AG04450 (cell line): ENCODE results near the gene STIL. TPM values are rescaled to one million over a fixed set of nuclear protein-coding genes. Genes with fewer than 3 reads are reported as not detected.

Experiments used
- CTCF ChIA-PET: fragments of 300-600, 350-600 bp; formaldehyde crosslinking; extraction: SDS; loops from one replicate; lab custom pipeline; 2022; ENCODE audit warnings: antibody characterized with exemption, inconsistent platforms; lab: Charles Lee
- POLR2A ChIA-PET: fragments of 350-600 bp; formaldehyde crosslinking; extraction: SDS; loops from one replicate; lab custom pipeline; 2021; ENCODE audit warnings: antibody characterized with exemption, inconsistent platforms; lab: Yijun Ruan, JAX
- DNase-seq: peaks from one replicate; pipeline ENCODE4 v3.0.0-alpha.2; 2011; ENCODE audit warnings: low read depth, low spot score
- H3K27ac ChIP-seq: one replicate; pipeline ENCODE4 v1.5.1; 2012; ENCODE audit warnings: low read depth, low read length, control low read depth
- H3K27me3 ChIP-seq: one replicate; pipeline ENCODE4 v1.6.0; 2012; ENCODE audit warnings: low read length; ENCODE audit not compliant: control insufficient read depth, insufficient read depth
- H3K4me3 ChIP-seq: 2 replicates; pipeline ENCODE4 v1.5.1; 2011; ENCODE audit warnings: mild to moderate bottlenecking, low read depth, low read length, control low read depth
- H3K9me3 ChIP-seq: 2 replicates; pipeline ENCODE4 v1.5.1; 2012; ENCODE audit warnings: low read length; ENCODE audit not compliant: control insufficient read depth, insufficient read depth
- CTCF ChIP-seq: IDR thresholded peaks from 2 replicates; pipeline ENCODE4 v1.5.1; 2011; ENCODE audit warnings: low read depth, low read length, control low read depth, inconsistent platforms
- polyA plus RNA-seq: library from polyadenylated mRNA; depleted of rRNA; stranded (reverse); fragments of >200 nt; gene quantifications from 2 replicates; pipeline ENCODE4 v1.2.3, GENCODE V29; 2011

STIL gene
- polyA plus RNA-seq, 1 experiment, result 6.4 TPM

- TF ChIP-seq CTCF, result no peak
- POLR2A ChIA-PET, result no interaction called here
- H3K27ac ChIP-seq, result no peak overlapping the region
- no peaks in the 10 kb centered on the region for H3K27me3 ChIP-seq
- no peak overlapping the region for H3K4me3 ChIP-seq
- CTCF ChIA-PET, result interaction anchor here (0.7 to 6.5 kb wide), 5 partner anchors 11 to 458 kb away, joined by 3 to 71 read pairs (median 3); partner anchors contain the start of gene FOXD2
- DNase-seq, result no peak
- no peaks in the 10 kb centered on the region for H3K9me3 ChIP-seq
Measured at GRCh38 chr1:47252369-47252768, 61.6 kb downstream of the STIL start.

DNA sequence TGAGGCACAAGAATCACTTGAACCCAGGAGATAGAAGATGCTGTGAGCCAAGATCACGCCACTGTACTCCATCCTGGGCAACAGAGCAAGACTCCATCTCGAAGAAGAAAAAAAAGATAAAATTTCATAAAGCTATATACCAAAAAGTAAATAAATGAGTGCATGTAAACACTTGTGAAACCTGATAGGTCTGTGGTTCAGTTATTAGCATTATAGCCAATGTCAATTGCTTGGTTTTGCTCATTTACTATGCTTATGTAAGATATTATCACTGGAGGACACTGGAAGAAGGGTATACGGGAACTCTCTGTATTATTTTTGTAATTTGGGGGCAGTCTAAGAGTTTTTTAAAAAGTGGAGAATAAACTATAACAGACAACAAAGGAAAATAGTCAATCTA lies 64.2 kb downstream of the STIL start:
- TF ChIP-seq CTCF, result no peak
- Histone ChIP-seq H3K27me3 (no peaks in the 10 kb centered on the region), H3K9me3 (no peaks in the 10 kb centered on the region), H3K4me3 (no peak overlapping the region), H3K27ac (no peak overlapping the region)
- DNase-seq, result no peak
- CTCF ChIA-PET, result interaction anchor here (1.0 to 6.5 kb wide), 2 partner anchors 14 to 71 kb away, joined by 5 to 71 read pairs; no protein-coding TSS in a partner anchor
- POLR2A ChIA-PET, result no interaction called here

GRCh38 chr1:47244339-47244862 lies 69.5 kb downstream of the STIL start:
- H3K9me3 ChIP-seq, result no peaks in the 10 kb centered on the region
- ChIA-PET POLR2A (no interaction called here), CTCF (interaction anchor here (1.3 to 2.4 kb wide), 2 partner anchors 18 to 51 kb away, joined by 4 to 8 read pairs; no protein-coding TSS in a partner anchor)
- no peak for DNase-seq
- no peak overlapping the region for H3K27ac ChIP-seq
- no peak for TF ChIP-seq CTCF
- H3K27me3 ChIP-seq, result peaks cover 18% of the 10 kb centered on the region
- no peak overlapping the region for H3K4me3 ChIP-seq

DNA sequence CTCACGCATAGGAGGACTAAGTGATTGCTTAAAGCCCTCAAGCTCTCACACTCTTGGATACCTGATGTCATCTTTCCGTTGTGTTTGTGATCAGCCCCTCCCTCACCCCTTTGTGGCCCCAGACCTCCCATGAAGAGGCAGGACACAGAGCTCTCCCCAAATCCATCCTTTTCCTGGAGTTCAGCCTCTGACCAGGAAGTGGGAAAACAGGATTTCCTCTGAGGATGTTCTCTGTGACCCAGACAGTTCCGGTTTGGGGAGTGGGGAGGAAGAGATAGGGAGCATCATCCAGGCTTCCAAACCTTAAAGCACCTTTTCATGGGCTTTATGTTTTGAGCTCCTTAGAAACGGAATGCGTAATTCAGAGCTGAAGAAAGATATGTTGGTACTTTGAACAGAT lies 70.0 kb downstream of the STIL start:
- H3K9me3 ChIP-seq, result no peaks in the 10 kb centered on the region
- TF ChIP-seq CTCF, result no peak
- no peak for DNase-seq
- ChIA-PET CTCF (interaction anchor here (1.3 to 2.4 kb wide), 2 partner anchors 19 to 51 kb away, joined by 4 to 8 read pairs; no protein-coding TSS in a partner anchor), POLR2A (no interaction called here)
- H3K27ac ChIP-seq, result no peak overlapping the region
- H3K27me3 ChIP-seq, result peaks cover 21% of the 10 kb centered on the region
- H3K4me3 ChIP-seq, result no peak overlapping the region

- CTCF ChIA-PET, result interaction anchor here (1.0 to 3.0 kb wide), 2 partner anchors 22 to 66 kb away, joined by 3 to 19 read pairs; no protein-coding TSS in a partner anchor
- Histone ChIP-seq H3K4me3 (no peak overlapping the region), H3K27ac (no peak overlapping the region), H3K27me3 (peaks cover 26% of the 10 kb centered on the region), H3K9me3 (no peaks in the 10 kb centered on the region)
- TF ChIP-seq CTCF, result no peak
- POLR2A ChIA-PET, result no interaction called here
- no peak for DNase-seq
Measured at GRCh38 chr1:47241114-47242113, 72.5 kb downstream of the STIL start.
